NK-92 (cell line): ENCODE data around the gene ASNSD1.

Experiments used
- DNase-seq: peaks from one replicate; lab custom pipeline; 2025; ENCODE audit not compliant: unreplicated experiment; lab: John Stamatoyannopoulos, UW

ASNSD1 gene

GRCh38 chr2:189661148-189661956 lies at the start of gene ASNSD1:
Gene ASNSD1, plus strand, starts transcription at chr2:189661459. Its CDS starts 4,674 bp downstream, at chr2:189666133.
- DNase-seq: peak; percentile 94

DNA sequence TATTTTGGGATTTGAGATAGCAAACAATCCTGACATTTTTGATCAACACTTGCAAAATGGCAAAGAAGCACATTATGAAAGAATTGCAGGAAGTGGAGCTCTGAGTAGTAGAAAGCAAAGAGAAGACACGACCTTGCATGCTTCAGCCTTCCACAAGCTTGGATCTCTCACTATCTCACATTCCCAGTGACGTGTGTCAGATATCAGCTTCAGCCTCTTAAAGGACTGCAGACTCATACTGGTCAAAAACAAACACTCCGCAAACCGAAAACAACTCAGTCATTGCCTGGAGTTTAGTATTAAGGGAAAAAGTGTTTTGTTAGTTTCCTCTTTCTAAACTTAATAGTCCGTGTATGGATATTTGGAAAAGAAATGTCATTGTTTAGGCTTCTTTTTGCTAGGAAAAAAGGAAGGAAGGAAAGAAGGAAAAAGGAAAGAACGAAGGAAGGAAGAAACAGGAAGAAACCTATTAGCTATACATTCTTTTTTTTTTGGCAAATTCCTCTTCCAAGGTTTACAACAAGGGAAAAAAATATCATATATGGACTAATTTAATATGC lies 48.1 kb upstream of the ASNSD1 start:
- no peak for DNase-seq

GRCh38 chr2:189613650-189614420 lies 47.4 kb upstream of the ASNSD1 start:
- DNase-seq: no peak

- no peak for DNase-seq
These were observed 46.7 kb upstream of the ASNSD1 start for GRCh38 chr2:189614585-189614984.

DNA sequence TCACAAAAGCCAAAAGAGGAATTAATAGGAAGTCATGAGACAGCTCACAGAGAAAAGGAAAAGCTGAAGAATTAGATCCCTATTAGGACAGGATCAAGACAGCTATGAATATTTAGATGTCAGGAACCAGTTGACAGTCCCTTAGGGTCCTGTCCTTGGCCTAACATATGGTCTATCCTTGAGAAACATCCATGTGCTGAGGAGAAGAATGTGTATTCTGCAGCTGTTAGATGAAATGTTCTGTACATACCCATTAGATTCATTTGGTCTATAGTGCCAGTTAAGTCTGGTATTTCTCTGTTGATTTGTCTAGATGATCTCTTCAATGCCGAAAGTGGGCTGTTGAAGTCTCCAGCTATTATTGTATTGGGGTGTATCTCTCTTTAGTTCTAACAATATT lies 43.1 kb upstream of the ASNSD1 start:
- no peak for DNase-seq

DNA sequence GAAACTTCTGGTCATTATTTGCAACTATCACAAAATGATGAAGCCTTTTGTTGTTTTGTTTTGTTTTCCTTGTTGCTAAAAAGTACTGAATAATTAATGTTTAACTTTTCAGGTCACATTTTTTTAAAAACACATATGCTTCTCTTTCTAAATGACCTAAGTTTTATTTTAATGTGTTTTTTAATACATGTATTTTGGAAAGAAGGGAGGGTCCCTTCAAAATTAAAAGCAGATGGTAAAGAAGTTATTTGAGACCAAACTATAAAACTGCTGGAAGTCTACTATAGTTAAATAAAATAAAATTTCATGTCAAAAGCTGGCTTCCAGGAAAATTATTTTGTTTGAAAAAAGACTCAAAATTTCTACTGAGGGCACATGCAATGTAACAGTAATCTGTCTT lies 39.5 kb upstream of the ASNSD1 start:
- no peak for DNase-seq

- DNase-seq: no peak
These were observed 38.2 kb upstream of the ASNSD1 start for GRCh38 chr2:189623049-189623448.

- no peak for DNase-seq
These were observed 36.5 kb upstream of the ASNSD1 start for GRCh38 chr2:189624648-189625355.

- DNase-seq: no peak
These were observed 35.6 kb upstream of the ASNSD1 start for GRCh38 chr2:189625636-189626035.

DNA sequence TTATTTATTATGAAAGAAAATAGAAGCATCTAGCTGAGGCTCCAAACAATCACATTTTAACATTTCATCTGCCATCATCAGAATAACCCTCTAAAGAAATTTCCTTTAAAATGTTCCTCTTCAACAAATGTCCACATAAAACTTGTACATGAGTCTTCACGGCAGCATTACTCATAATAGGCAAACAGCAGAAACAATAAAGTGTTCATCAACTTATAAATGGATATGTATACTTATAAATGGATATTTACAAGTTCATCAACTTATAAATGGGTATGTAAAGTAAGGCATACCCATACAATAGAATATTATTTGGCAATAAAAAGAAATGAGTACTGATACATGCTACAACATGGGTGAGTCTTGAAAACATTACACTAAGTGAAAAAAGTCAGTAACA lies 33.5 kb upstream of the ASNSD1 start:
- no peak for DNase-seq

- DNase-seq: no peak
These were observed 32.3 kb upstream of the ASNSD1 start for GRCh38 chr2:189628817-189629530.

DNA sequence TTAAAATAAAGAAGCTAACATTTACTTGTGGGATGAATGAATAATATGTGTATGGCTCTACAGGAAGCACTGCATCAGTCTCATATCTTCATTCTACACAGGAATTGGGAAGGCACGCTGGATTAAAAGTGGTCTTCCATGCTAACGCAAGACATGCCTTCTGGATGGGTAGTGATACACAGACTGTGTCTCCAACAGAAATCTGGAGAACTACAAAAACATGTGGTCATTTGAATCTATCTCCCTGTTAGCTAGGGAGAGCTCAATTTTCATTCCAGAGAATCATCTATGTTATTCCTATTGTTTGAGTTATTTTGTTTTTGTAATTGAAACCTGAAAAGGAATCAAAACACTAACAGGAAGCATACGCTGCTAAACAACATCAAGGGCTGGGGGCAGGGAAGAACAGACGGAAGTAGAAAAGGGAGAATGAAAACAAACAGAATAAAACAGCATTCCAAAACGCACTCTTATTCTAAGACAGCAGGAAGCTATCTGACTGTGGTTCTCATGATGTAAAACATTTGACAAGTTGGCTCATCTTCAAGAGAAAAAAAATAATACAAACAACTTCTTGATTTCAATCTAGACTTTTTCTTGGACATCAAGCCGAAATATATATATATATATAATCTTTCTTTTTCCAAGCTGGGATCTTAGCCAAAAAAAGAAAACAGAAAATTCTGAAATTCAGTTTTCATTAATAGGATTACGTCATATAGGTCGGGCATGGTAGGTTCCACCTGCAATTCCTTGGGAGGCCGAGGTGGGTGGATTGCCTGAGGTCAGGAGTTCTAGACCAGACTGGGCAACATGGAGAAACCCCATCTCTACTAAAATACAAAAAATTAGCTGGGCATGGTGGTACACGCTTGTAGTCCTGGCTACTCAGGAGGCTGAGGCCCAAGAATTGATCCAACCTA lies 31.5 kb upstream of the ASNSD1 start:
- DNase-seq: no peak

GRCh38 chr2:189631849-189632248 lies 29.4 kb upstream of the ASNSD1 start:
- no peak for DNase-seq

DNA sequence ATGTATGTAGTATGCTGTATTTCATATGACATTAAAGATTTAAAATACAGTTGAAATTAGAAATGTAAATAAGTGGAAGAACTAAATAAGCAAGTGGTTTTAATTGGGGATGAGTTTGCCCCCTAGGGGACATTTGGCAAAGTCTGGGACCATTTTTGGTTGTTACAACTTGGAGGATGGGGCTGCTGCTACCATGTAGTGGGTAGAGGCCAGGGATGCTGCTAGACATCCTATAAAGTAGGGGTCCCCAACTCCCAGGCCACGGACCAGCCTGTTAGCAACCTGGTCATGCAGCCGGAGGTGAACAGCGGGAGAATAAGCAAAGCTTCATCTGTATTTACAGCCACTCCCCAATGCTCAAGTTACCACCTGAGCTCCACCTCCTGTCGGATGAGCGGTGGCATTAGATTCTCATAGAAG lies 27.9 kb upstream of the ASNSD1 start:
- DNase-seq: no peak

- DNase-seq: no peak
These were observed 25.9 kb upstream of the ASNSD1 start for GRCh38 chr2:189635353-189635752.

- DNase-seq: no peak
These were observed 22.8 kb upstream of the ASNSD1 start for GRCh38 chr2:189638301-189639006.

DNA sequence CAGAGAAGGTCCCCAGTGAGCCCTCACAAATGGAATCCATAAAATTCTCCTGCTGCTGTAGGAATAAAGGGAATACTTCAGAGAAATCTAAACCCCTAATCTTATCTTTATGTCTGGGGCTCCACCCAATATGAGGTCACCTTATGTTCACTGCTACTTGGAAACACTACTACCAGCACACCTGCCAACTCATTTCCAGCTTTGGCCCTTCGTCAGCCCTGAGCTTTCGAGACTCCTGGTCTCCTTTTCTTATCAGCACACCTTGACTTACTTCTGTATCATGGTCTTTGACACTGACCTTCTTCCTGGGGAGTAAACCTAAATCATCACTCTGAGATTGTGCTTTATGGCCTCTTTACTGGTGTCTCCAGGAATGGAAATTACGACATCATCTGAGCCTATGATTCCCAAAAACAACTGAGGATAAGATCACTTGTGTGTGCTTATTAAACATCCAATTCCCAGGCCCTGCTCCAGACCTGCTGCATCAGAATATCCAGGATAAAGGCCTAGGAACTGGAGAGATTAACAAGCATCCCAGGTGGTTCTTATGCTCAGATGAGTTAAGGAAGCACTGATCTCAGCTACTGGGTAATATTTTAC lies 22.2 kb upstream of the ASNSD1 start:
- no peak for DNase-seq

GRCh38 chr2:189641002-189641401 lies 20.3 kb upstream of the ASNSD1 start:
- no peak for DNase-seq

DNA sequence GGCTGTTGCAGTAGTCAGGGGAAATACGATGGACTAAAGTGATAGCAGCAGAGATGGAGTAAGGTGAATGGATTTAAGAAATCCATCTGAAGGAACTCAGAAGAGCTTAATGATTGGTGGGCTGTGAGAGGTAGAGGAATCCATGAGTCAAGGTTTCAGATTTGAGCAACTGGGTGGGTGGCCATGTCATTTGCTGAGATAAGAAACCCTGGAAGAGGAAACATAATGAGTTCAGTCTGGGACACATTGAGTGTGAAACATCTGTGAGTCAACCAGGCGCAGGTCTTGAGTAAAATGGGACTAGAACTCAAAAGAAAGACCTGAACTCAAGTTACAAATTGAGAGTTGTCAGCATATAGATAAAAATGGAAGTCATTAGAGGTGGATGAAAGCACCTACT lies 19.7 kb upstream of the ASNSD1 start:
- no peak for DNase-seq
